Left forelimb (tissue), 1 donor: Measurements from ENCODE around the gene ASTN1.

Experiments
- DNase-seq: peaks from one replicate; pipeline ENCODE4 v3.0.0-alpha.2; 2018; ENCODE audit warnings: low spot score

Gene ASTN1

DNA sequence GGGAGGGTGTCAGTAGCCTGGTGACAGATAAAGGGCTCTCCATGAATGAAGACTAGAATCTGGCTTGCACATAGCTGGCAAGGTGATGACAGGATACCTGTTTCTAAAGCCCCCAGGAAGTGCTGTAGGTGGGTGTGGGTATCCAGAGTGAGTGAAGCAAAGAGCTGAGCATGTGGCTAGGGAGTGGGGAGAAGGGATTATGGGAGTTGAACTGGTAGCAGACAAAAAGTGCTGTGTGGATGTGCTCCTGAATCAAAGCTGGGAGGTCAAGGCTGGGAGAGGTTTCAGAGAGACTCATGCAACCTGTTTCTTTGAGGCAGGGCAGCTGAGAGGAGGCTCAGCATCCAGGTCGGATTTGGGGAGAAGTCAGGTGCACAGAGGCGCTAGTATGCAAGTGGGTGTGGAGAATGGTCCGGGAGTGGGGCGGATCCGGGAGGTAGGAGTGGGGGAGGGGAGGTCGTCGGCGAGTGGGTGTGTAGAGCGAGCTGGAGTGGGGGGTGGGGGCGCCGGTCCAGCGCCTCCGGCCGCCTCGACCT is 600 bp downstream of the ASTN1 start:
- no peak for DNase-seq

- DNase-seq, result no peak
Observed at GRCh38 chr1:177162243-177162642, 2.3 kb downstream of the ASTN1 start.

GRCh38 chr1:177146499-177146898 is 18.0 kb downstream of the ASTN1 start:
- no peak for DNase-seq

- DNase-seq, result no peak
Observed at GRCh38 chr1:177145106-177146070, 19.1 kb downstream of the ASTN1 start.

- DNase-seq, result no peak
Observed at GRCh38 chr1:177142791-177143271, 21.7 kb downstream of the ASTN1 start.

GRCh38 chr1:177142010-177142409 is 22.5 kb downstream of the ASTN1 start:
- DNase-seq, result no peak

- DNase-seq, result no peak
Observed at GRCh38 chr1:177138347-177138746, 26.2 kb downstream of the ASTN1 start.

- DNase-seq, result no peak
Observed at GRCh38 chr1:177137814-177138213, 26.7 kb downstream of the ASTN1 start.

- DNase-seq, result no peak
Observed at GRCh38 chr1:177135250-177135649, 29.3 kb downstream of the ASTN1 start.

DNA sequence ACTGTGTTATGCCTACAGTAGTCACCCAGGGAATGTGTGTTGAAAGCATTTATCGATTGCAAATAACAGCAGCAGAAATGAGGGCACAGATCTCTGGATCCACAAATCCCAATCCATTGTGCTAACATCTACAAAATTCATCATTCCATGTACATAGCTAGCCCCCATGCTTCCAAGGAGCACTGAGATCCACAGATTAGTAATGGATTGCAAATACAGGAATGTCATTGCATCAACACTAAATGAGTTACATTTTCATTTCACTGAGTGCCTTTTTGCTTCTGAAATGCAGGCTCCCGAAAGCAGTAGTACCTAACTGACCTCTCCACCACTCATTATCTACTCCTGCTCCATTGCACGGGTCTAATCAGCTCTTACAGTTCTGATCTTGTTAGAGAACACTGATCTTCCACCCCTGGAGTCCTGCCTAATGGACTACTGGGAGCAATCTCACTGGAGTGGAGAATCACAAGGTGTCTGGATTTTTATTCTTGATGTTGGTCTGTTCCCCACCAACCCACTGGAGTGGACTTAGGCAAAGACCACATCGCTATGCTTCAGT is 30.5 kb downstream of the ASTN1 start:
- no peak for DNase-seq

GRCh38 chr1:177132141-177132540 is 32.4 kb downstream of the ASTN1 start:
- DNase-seq, result no peak

DNA sequence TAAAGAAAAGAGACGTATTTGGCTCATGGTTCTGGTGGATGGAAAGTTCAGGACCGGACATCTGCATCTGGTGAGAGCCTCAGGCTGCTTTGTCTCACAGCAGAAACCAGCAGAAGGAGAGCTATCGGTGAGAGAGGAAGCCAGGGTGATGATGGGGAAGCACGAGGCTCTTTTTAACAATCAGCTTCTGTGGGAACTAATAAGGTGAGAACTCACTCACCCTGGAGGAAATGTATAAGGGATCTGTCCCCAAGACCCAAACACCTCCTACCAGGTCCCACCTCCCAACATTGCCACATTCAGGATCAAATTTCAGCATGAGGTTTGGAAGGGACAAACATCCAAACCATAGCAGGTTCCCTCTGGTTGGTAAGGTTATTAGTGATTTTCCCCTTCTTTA is 32.8 kb downstream of the ASTN1 start:
- DNase-seq, result no peak

DNA sequence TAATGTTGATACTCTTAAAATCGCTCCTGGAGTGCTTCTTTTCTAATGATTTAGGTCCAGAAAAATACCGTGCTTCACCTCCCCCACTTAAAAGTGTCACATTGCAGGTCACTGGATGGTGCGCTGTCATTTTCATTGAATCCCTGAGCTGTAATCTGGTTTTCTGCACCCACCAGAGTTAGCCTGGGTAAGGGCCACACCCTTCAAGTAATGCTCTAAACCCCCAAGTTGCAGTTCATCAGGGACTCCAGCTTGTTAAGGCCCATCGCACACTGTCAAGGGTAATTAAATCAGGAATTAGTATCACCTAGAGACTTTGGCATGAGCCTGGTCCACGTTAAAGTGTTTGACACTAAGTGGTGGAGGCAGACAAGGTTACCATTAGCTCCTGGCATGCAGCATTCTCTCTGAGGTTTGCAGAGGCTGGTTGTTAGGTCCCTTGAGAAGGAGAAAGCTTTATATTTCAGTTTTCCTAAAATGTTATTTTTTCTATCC is 34.0 kb downstream of the ASTN1 start:
- DNase-seq, result no peak

GRCh38 chr1:177128665-177129281 is 35.7 kb downstream of the ASTN1 start:
- no peak for DNase-seq

- no peak for DNase-seq
Observed at GRCh38 chr1:177126267-177126666, 38.2 kb downstream of the ASTN1 start.

GRCh38 chr1:177124577-177125278 is 39.8 kb downstream of the ASTN1 start:
- DNase-seq, result no peak

GRCh38 chr1:177122461-177123251 is 41.9 kb downstream of the ASTN1 start:
- no peak for DNase-seq

DNA sequence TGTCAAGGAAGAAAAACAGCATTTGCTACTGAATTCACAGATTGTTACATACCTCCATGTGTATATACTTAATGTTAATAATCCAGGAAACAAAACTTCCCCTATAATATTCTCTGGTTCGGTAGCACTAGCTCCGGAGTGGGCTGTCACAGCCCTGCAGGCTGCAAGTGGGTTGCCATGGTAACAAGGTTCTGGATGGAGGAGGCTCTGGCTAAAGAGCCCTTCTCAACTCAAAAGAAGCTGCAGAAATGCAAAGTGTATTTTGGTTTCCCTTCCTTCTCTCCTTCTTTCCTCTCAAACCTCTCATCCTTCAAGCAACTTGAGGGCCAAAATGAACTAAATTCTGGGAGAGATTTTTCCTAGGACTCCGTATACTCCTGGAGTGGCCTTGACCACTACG is 45.2 kb downstream of the ASTN1 start:
- no peak for DNase-seq

GRCh38 chr1:177118901-177119300 is 45.6 kb downstream of the ASTN1 start:
- DNase-seq, result no peak

DNA sequence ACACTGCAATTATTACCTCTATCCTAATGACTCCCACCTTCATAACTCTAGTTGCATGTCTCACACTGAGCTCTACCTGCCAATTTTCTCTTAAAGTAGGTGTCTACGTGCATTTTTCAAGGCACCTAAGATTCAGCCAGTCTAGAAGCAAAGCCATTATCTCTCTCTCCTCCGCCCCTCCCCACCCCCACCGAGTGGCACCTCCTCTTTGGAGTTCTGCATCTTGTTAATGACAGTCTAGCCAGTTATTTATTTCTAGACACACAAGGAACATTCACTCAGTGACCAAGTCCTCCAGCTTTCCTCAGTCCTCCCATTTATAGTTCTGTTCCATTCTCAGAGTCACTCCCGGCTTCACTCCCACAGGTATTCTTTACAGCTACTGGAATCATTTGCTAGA is 47.6 kb downstream of the ASTN1 start:
- DNase-seq, result no peak
